HS-5 (cell line): ENCODE results near the gene YEATS2.
"Not testable (repeated sequence)": the region's sequence is repeated elsewhere in the genome, so short reads cannot be mapped to it uniquely, and the experiment has no call there.

Source experiments
- DNase-seq: peaks from one replicate; pipeline ENCODE4 v3.0.0-alpha.2; 2012; ENCODE audit warnings: low read depth

Gene YEATS2

DNA sequence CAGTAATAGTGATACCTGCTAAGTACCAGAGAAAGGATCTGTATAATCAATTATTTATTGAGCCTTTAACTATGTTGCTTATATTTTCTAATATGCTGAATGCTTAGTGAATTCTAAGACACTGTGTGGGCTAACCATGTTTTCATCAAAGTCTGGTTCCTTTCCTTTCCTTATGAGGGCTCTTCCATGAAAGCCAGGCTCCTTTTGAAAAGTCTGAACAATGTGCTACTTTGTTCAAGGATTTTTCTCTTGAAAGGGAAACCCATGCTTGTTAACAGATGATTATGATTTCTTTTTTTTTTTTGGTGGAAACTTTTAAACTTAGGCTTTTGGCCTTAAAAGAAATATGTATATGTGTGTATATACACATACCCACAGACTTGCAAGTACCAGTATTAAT is 17.0 kb downstream of the YEATS2 start:
- DNase-seq: no peak

GRCh38 chr3:183718012-183718411 is 20.4 kb downstream of the YEATS2 start:
- DNase-seq: no peak

- no peak for DNase-seq
Observed at GRCh38 chr3:183725387-183725786, 27.8 kb downstream of the YEATS2 start.

DNA sequence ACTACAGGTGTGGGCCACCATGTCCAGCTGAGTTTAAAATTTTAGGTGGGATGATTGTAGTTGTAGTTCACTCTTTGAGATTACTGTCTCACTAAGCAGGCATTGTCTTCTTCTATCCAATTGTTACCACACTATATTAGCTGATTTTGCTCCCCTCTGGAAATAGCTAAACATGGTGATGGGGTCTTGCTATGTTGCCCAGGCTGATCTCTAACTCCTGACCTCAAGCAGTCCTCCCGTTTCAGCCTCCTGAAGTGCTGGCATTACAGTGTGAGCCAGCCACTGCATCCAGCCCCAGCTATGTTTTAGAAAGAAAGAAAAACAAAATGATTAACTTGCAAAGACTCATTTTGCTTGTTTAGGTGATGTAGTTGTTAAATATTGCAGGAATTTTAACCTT is 30.6 kb downstream of the YEATS2 start:
- no peak for DNase-seq

DNA sequence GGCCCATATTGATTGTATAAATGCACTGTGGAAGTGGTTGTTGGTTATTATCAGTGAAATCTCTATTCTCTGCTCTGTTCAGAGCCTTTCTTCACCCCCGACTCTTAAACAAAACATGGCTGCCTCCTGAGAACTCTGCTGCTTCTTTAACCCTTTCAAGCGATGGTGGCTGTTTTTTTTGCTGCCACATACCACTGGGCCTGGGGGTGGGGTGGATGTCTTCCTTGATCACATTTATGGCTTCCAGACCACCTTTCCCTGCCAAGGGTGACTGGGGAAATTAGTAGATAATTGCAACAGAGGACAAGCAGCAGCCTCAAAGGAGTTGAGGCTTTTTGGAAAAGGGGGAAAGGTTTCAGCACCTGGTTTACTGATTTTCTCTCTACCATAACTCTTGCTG is 32.8 kb downstream of the YEATS2 start:
- DNase-seq: no peak

DNA sequence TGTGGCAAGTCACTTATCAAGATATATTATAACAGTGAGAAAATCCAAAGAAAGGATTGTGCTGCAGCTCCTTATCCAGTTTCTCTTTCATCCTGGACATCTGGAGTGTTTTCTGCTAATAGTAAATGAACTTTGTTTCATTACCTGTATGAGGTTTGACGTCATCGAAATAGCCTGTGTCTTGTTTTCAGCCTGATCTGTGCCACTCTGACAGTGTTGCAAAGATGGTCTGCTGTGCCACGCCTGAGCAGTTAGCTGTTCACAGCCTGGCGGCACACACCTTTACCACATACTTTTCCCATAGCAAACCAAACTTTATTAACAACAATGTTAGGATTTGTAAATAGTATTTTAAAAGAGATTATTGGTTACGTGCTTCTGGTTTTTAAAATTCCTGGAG is 34.0 kb downstream of the YEATS2 start:
- no peak for DNase-seq

DNA sequence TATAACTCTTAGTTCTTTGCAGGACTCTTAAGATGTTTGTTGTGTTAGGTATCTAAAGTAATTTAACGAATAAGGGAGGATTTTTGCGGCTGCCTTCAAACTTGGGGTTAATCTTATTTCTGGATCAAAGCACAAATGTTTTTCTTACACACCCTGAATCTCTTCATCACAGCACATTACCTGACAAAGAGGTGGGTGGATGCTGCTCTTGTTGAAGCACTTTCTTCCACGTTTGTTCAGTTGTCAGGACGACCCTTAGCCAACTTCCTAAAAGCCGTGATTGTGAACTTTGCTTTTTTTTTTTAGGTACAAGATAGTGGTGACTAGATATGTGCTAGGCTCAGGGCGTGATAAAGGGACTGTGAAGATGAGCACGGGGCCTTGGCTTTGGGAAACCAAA is 36.0 kb downstream of the YEATS2 start:
- DNase-seq: no peak

DNA sequence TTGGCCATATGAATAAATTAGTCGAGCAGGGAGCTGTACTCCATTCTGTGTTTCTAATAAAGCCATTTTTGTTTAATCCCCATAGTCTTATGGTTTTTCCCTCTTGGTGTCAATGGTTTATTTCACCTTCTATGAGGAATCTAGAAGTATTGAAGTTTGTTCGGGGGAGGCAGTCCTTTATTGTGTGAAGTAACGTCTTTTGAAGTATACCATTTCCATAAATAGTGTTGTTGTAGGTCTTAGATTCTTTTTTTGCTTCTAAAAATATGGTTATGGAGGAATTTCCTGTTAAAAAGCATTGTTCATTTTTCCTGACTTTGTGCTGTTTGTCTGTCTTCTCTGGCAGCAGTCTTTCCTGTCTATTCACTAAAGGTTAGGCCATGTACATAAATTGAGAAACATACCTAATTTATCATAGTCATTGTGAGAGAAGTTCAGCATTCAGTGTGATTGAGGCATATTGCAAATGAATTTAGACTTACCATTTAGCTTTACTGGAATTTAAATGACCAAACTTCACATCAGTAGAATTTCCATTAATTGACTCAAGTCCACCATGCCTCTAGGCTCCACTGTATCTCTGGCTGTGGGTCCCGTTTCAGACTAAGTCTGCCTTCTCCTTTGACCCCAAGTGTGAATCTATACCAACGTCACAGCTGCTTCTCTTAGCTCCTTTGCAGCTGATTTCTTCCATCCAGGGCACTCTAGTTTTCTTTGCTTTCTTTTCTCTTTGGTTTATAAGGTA is 37.3 kb downstream of the YEATS2 start:
- DNase-seq: no peak

DNA sequence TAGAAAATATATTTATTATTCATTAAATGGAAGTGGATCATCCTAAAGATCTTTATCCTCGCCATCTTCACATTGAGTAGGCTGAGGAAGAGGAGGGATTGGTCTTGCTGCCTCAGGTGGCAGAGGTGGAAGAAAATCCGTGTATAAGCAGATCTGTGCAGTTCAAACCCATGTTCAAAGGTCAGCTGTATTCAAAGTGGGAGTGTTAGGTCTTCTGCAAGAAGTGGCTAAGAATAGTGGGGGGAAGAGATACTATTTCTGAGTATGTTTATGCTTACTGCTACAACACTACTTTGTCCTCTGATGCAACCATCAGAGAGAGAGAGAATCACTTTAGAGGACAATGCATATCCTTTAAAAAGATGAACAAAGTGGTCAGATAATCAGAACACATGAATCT is 39.5 kb downstream of the YEATS2 start:
- no peak for DNase-seq

GRCh38 chr3:183740154-183740553 is 42.6 kb downstream of the YEATS2 start:
- DNase-seq: not testable (repeated sequence)

GRCh38 chr3:183743231-183743630 is 45.6 kb downstream of the YEATS2 start:
- DNase-seq: no peak

DNA sequence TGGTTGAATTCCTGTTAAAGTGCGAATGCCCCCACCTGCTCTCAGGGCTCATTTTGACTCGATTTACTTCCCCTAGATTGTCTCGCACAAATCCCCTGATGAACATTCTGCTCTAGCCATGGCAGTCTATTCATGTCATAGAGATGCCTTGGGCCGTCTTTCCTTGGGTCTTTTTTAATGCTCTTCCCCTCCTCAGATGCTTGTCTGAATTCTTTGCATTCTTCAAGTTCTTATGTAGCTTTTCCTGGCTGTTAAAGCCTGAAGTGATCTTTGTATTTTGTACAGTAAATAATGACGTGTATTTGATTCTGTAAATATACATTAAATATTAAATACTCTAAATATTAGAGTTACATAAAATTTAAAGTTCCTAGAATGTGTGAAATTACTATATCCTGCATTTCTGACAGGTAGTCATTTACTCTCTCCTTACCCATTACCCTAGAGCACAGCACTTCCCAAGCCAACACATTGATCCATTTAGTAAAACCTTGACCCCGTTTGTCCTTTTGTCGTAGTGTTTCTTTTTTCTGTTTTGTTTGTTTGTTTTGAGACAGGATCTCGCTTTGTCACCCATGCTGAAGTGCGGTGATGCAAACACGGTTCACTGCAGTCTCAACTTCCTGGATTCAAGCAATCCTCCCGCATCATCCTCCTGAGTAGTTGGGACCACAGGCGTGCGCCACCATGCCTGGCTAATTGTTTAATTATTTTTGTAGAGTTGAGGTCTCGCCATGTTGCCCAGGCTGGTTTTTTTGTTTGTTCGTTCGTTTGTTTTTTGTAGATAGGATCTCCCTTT is 47.9 kb downstream of the YEATS2 start:
- no peak for DNase-seq

DNA sequence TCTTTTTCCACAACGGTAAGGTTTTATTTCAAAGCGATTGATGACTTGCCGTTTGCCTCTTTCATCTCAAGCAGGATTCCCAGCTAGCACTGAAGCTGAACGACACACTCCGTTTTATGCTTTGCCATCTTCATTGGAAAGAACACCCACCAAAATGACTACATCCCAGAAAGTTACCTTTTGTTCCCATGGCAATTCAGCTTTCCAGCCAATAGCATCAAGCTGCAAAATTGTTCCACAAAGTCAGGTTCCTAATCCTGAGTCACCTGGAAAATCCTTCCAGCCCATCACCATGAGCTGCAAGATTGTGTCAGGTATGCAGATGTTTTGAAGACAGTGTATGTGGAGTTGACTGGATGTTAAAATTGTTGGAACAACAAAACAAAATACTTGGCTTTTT is 56.5 kb downstream of the YEATS2 start:
- no peak for DNase-seq

DNA sequence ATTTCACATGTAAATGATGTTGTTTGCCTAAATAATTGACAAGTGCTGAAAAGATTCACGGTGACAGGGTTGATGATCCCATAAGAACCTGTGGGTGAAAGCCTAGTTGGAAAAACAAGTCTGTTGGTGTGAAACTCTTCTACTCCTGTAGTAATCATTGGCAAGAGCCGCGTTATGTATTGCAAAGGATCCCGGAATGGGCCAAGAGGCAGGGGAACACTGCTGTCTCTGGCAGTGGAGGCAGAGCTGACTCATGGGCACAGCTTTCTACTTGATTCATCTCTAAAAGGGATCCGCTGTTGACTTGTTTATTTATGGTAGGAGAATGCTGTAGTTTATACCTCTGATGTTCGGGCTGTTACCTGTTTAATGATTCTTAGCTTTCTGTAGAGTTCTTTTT is 64.7 kb downstream of the YEATS2 start:
- DNase-seq: no peak

DNA sequence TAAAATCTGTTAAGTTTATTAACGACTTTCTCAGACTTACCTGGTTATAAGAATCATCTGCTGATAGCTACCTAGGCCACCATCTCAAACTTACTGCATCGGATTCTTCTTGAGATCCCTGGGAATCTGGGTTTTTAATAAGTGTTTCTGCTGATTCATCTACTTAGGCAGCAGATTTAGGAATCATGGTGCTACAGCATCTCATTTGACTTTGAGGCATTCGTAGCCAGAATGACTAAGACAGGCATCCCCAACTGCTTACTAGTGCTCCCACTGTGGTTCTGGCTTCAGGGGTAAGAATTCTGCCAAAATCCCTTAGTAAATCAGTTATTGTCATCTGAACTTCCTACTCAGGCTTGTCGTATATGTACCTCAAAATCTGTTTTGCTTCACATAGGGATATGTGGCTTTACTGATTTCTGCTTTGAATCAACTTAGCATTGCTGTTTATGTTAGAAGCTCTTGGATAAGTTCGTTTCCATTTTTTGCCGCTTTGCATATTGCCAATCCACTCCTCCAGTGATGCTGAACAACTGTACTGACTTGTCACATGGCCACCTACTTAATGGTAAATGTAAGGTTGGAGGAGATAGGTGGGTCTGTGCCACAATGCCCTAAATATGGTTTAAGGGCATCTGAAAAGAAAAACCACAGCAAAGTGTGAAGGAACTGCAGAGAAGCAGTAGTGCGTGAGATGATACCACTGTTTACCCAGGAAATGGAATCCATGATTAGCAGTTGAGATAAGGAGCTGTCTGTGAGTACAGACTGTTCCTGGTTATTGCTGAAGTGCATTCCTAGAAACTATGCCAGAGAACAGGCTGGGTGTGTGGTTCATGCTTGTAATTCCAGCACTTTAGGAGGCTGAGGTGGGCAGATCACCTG is 67.5 kb downstream of the YEATS2 start:
- DNase-seq: no peak

GRCh38 chr3:183766107-183766506 is 68.5 kb downstream of the YEATS2 start:
- DNase-seq: no peak

- peak; percentile 22 for DNase-seq
Observed at GRCh38 chr3:183766745-183767606, 69.4 kb downstream of the YEATS2 start.

DNA sequence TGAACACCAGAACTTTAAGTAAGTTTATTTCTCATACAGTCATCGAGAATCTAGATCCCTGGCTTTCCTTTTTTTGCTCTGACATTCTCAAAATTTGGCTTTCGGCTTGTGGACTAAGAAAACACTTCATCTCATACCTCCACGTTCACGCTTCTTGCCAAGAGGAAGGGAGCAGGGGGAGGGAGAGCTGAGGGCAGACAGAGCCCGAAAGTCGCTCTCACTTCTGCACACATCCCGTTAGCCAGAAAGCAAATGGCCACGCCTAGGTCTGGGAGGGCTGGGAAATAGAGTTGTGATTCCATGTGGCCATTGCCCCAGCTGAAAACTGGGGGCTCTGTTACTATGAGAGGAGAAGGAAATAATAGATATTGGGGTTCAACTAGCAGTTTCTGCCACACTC is 70.5 kb downstream of the YEATS2 start:
- no peak for DNase-seq

GRCh38 chr3:183769453-183769852 is 71.9 kb downstream of the YEATS2 start:
- no peak for DNase-seq

GRCh38 chr3:183774631-183775030 is 77.0 kb downstream of the YEATS2 start:
- peak; percentile 49 for DNase-seq

DNA sequence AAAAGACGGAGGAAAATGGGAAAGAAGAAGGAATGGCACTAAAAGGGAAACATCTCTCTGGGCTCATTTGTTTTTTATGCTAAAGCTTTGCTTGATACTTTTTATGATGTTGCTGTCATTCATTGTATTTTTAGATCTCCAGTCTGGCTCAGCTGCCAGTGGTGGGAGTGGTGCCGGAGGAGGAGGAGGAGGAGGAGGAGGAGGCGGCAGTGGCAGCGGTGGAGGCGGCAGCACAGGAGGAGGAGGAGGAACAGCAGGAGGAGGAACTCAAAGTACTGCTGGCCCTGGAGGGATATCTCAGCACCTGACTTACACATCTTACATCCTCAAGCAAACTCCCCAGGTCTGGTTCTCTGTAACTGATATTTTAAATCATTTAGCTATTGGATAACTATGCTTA is 78.2 kb downstream of the YEATS2 start:
- no peak for DNase-seq

DNA sequence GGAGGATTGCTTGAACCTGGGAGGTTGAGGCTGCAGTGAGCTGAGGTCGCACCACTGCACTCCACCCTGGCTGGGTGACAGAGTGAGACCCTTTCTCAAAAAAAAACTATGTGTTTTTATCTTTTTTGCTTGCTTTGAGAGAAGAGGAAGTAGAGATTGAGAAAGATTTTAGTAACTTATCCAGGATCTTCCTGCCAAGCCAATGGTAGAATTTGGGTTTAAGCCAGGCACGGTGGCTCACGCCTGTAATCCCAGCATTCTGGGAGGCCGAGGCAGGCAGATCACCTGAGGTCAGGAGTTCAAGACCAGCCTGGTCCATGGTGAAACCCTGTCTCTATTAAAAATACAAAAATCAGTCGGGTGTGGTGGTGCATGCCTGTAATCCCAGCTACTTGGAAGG is 78.9 kb downstream of the YEATS2 start:
- DNase-seq: not testable (repeated sequence)
